Stimulated activated CD4-positive, alpha-beta T cell treated with anti-CD3 and anti-CD28 coated beads, Interleukin-15, amount 100 ng/mL, for 48 hours (primary cell): ENCODE results near the gene S100A8.
"Not testable (repeated sequence)": the region's sequence is repeated elsewhere in the genome, so short reads cannot be mapped to it uniquely, and the experiment has no call there.

Experiments used
- DNase-seq, 2 donors: peaks; one replicate each; pipeline ENCODE4 v3.0.0-alpha.2; 2020; ENCODE audit warnings: low read depth in 2 of 2

S100A8 gene

DNA sequence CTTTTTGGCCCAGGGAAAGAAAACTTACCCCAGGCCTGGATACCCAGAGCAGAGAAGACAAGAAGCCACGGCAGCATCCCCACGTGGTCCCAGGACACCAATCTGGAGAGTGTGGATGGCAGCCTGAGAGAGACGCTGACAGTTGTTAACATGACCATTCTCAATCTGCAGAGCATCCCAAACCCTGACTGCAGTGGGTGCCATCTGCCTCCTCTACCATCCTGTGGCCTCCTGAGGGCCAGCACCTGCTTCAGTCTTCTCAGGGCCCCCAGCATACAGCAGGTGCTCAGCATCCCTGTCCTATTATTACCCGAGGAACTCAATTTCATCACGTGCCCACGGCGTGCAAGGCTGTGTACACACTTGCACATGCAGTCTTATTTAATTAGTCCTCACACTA is 43.0 kb downstream of the S100A8 start:
- no peak for DNase-seq

DNA sequence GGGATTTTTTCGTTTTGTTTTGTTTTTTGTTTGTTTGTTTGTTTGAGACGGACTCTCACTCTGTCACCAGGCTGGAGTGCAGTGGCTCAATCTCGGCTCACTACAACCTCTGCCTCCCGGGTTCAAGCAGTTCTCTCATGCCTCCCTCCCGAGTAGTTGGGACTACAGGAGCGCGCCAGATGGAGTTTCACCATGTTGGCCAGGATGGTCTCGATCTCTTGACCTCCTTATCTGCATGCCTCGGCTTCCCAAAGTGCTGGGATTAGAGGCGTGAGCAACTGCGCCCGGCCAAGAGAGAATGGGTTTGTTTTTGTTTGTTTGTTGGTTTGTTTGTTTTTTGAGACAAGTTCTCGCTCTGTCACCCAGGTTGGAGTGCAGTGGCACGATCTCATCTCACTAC is 43.8 kb downstream of the S100A8 start:
- DNase-seq = not testable (repeated sequence)

DNA sequence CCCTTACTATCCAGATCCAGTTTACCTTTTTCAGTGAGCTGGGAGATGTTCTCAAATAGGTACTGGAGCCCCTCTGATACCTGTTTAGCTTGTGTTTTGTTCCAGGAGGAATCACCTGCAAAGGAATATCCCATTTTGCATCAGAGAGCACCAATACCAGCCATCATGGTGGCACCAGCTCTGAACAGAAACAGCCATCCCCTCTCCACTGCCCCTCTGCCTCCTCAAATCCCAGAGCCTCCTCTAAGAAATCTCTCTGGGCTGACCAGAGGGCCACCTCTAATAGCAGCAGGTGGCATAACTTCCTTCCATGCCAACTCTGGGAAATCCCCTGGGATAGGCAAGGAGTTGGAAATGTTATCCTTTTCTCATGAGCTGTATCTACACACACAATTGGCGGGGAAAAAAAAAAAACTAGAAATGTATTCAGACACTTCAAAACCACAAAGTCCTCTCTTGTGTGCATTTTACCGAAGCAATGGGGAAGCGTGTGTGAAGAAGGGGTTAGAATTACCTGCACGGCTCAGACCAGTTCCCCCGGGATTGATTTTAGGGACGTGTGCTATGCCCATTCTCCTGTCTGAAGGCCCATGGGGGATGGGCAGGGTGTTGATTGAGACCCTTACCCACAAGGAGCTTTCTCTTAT is 44.7 kb downstream of the S100A8 start:
- no peak for DNase-seq

DNA sequence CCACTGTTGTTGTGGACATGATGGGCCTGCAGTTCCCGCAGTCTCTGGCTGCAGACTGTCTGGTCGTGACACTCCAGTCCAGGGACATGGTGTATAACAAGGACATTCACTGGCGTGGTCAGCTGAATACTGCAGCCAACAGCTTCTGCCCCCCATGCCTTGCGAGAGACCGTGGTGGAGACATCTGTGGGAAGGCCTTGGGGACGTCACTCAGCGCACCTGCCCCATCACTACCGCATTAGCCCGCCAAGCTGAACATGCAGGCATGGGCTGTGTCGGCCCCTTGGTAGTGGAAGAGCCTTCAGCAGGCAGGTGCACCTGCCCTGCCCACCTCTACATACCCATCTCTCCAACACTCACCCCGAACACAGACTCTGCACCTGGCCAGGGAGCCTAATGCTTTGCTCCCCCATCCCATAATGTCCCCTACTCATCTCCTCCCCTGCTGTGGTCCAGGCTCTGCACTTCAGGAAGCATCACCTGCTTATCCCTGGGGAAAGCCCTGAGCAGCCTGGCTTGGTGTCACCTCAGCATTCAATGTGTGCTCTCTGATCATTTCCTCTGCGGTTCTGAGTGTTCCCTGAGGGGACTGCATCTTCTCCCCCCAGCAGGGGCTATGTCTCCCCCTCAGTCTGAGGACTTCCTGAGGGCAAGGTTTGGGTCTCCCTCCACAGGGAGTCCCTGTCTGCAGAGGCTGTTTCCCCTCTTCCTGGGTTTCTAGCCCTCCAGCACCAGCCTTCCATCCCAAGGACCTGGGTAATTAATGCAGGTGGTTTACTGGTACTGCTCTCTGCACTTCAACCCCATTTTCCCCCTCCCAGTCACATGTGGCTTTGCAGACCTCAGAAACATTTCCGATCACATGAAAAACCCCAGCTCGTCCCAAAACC is 45.4 kb downstream of the S100A8 start:
- no peak for DNase-seq

DNA sequence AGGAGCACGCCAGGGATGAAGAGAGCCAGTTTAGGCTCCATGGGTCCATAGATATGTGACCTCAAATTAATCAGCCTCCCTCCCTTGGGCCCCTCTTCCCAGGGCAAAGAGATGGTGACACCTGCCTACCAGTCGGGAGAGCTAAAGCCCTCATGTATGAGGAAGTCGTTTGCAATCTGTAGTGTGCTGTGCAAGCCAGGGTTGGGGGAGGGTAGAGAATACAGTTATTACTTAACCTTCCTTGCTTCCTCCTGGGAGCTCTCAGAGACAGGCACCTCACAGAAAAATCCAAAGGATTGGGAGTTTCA is 46.2 kb downstream of the S100A8 start:
- no peak for DNase-seq

DNA sequence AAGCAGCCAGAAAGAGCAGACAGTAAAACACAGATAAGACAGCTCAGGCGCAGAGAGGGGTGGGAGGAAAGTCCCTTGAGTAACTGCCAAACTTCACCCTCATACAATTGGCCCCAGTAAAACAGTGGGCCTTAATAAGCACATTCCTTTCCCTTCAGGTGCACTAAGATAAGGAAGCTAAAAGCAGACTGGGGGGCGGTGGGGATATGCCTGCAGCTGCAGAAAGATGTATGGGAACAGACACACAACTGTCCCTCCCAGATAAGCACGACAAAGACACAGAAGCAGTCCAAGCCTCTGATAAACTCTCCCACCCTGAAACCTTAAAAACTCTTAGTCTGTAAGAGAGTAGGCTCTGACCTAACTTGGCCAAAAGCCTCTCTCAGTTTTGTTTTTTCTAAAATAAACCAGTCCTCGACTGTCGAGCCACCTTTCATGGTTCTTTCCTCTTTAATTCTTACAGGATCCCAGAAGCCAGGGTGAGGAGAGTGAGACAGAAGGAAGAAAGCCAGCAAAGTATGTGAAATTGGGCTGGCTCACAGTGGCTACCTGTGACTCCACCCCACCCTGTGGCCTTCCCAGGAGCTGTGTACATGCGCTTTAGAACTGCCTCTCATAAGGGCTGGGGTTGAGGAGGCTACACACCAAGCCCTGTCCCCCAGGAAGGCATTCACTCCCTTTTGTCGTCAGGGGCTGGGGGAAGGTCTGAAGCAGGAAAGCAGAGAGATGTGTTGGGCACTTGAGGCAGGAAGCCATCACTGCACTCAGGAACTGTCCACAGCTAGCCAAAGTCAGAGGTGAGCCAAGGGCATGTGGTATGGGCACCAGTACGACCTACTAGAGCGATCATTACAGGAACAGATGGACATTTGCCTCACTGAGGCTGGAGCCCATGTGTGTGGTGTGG is 46.8 kb downstream of the S100A8 start:
- no peak for DNase-seq

DNA sequence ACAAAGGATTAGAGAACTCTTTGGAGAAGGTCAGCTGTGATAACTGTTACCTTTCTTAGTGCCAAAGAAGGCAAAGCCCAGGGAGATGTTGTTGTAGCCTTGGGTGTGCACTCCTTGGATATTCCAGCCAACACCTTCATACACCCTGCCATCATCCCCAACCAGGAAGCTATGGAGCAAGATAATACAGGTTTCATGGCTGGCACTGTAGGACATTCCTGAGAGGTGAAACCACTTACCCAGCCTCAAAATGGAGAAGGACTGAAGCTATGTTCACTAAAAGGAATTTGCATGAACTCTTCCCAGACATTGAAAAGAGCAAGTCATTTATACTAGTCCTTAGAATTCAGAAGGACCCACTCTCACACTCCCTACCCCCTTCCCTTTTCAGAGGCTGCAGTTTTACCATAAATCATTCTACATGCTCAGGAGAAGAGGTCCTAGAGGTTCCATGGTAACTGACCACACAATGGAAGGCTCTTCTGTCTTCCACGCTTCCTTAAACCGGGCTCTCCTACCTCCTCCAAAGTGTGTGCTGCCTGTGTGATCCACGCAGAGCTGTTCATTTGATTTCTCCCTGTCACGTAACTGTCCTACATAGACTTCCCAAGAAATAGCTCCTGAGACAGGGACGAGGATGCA is 47.7 kb downstream of the S100A8 start:
- no peak for DNase-seq

DNA sequence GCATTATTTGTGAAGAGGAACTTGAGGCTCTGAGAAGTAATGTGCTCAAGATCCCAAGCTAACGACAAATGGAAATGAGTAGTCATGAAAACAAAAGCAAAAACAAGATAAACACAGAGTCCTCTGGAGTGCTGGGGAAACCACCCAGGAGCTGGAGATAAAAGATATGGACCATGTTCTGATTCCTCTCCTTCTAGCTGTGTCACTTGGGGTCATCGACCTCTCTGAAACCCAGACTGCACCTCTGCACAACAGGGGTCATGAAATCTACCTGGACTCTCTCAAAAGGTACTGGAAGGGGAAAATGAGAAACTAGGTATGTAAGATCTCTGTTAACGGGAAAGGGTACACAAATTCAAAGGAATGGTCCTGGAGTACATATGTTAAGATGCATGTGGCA is 48.7 kb downstream of the S100A8 start:
- DNase-seq = no peak

DNA sequence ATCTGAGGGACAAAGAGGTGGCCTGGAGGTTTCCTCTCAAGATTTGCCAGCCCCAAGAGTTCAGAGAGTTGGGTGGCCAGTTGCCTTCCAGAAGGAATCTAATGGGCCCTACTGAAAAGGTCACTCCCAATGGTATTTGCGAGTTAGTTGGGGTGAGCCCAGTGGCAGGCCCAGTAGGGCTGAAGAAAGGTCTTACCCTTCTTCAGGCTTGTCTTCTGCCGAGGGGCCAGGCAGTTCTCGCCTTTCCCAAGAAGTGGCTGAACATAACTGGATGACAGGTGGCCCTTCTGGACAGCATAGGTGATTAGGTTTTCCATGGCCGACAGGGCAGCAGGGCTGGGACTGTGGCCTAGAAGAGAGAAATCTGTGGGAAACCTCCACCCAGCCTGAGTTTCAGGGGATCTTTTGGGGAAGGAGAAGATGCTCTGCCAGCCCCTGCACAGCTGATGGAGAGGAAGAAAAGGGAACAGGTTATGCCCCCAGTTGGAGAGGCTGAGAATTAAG is 49.4 kb downstream of the S100A8 start:
- no peak for DNase-seq

DNA sequence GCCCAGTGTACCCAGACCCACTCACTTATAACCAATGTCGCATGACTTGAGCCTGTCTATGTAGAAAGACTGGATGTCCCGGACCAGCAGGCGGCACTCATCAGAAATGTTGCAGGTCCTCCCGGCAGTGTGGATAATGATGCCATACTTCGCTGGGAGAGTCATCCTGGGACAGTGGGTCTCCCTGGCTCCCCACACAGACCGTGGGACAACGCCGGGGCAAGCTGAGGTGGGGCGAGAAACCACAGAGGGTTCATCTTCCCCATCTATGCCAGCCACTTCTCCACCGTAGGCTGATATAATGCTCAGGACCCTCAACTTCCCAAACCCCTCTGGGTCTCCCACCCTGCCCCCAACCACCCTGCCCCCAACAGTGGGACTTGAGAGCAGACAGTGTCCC is 50.5 kb downstream of the S100A8 start:
- DNase-seq = no peak
